Measurements from ENCODE around the gene MAVS.

The MAVS gene

GRCh38 chr20:3915691-3916090 is 69.1 kb downstream of the MAVS start:
- no peak for DNase-seq

GRCh38 chr20:3916364-3916763 is 69.7 kb downstream of the MAVS start:
- no peak for DNase-seq

GRCh38 chr20:3919352-3919751 is 72.7 kb downstream of the MAVS start:
- DNase-seq: no peak

- DNase-seq: no peak
Measured at GRCh38 chr20:3922223-3922982, 75.8 kb downstream of the MAVS start.

GRCh38 chr20:3922983-3923339 is 76.3 kb downstream of the MAVS start:
- DNase-seq: no peak

GRCh38 chr20:3923818-3924217 is 77.2 kb downstream of the MAVS start:
- no peak for DNase-seq

GRCh38 chr20:3924304-3925112 is 77.9 kb downstream of the MAVS start:
- DNase-seq: no peak

GRCh38 chr20:3925113-3925695 is 78.6 kb downstream of the MAVS start:
- DNase-seq: no peak
